ENCODE measurements around the gene BTG3. TPM values are rescaled to one million over a fixed set of nuclear protein-coding genes. Genes with fewer than 3 reads are reported as not detected.

BTG3 gene
- total RNA-seq, 1 experiment from 2014 or later, result 76.8 TPM

GRCh38 chr21:17636711-17637110 lies 24.0 kb upstream of the BTG3 start:
- intact Hi-C loops (cut with micrococcal nuclease; ENCODE audit: unreplicated experiment), result no loop called here
- Histone ChIP-seq H3K9me3 (ENCODE audit: low read depth, low read length, poor library complexity, severe bottlenecking) (no peaks in the 10 kb centered on the region), H3K27me3 (replicated peaks; ENCODE audit: insufficient read depth, low read depth, low read length, poor library complexity) (no peaks in the 10 kb centered on the region), H3K27ac (ENCODE audit: low read depth, low read length, poor library complexity, severe bottlenecking) (no peak overlapping the region), H3K36me3 (ENCODE audit: insufficient read depth, low read length, poor library complexity, severe bottlenecking) (no peaks in the 10 kb centered on the region), H3K4me1 (ENCODE audit: insufficient read depth, low read length, poor library complexity, severe bottlenecking) (no peaks in the 10 kb centered on the region), H3K4me3 (ENCODE audit: low read depth, low read length, poor library complexity, severe bottlenecking) (no peak overlapping the region)
- BruUV-seq (replicated peaks), result no TSS peak
- ChIA-PET CTCF (no interaction called here), POLR2A (ENCODE audit: low non-redundant PET) (no interaction called here)
- no peak for DNase-seq (ENCODE audit: low spot score)
- no peak for TF ChIP-seq EZH2 (IDR thresholded peaks at IDR 0.05; ENCODE audit: borderline replicate concordance, low read depth, low read length, poor library complexity, severe bottlenecking)

DNA sequence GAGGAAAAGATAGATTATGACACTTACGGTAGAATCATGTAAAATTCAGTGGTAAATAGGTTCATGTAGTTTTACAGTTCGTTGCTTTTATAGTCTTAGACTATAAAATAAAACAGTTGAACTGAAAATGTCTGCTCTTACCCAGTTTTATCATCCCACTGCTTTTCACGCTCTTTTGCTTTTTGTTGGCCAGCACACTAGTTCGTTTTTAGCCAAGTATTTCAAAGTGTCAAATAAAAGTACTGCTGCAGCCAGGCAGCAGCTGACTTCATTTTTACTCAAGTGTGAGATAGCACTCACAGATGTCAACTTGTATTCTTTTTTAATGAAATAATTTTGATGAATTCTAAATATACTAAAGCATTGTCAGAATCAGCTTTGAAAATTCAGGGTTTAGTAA lies 18.5 kb upstream of the BTG3 start:
- Histone ChIP-seq H3K4me3 (ENCODE audit: low read depth, low read length, poor library complexity, severe bottlenecking) (no peak overlapping the region), H3K27me3 (replicated peaks; ENCODE audit: insufficient read depth, low read depth, low read length, poor library complexity) (no peaks in the 10 kb centered on the region), H3K27ac (ENCODE audit: low read depth, low read length, poor library complexity, severe bottlenecking) (no peak overlapping the region), H3K36me3 (ENCODE audit: insufficient read depth, low read length, poor library complexity, severe bottlenecking) (no peaks in the 10 kb centered on the region), H3K4me1 (ENCODE audit: insufficient read depth, low read length, poor library complexity, severe bottlenecking) (no peaks in the 10 kb centered on the region), H3K9me3 (ENCODE audit: low read depth, low read length, poor library complexity, severe bottlenecking) (no peaks in the 10 kb centered on the region)
- ChIA-PET POLR2A (ENCODE audit: low non-redundant PET) (no interaction called here), CTCF (no interaction called here)
- TF ChIP-seq, protein P1, sequence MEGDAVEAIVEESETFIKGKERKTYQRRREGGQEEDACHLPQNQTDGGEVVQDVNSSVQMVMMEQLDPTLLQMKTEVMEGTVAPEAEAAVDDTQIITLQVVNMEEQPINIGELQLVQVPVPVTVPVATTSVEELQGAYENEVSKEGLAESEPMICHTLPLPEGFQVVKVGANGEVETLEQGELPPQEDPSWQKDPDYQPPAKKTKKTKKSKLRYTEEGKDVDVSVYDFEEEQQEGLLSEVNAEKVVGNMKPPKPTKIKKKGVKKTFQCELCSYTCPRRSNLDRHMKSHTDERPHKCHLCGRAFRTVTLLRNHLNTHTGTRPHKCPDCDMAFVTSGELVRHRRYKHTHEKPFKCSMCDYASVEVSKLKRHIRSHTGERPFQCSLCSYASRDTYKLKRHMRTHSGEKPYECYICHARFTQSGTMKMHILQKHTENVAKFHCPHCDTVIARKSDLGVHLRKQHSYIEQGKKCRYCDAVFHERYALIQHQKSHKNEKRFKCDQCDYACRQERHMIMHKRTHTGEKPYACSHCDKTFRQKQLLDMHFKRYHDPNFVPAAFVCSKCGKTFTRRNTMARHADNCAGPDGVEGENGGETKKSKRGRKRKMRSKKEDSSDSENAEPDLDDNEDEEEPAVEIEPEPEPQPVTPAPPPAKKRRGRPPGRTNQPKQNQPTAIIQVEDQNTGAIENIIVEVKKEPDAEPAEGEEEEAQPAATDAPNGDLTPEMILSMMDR (conservative IDR thresholded peaks at IDR 0.05; ENCODE audit: low read depth, low read length), result no peak
- TF ChIP-seq EZH2 (IDR thresholded peaks at IDR 0.05; ENCODE audit: borderline replicate concordance, low read depth, low read length, poor library complexity, severe bottlenecking), result no peak
- no TSS peak for BruUV-seq (replicated peaks)
- DNase-seq (ENCODE audit: low spot score), result no peak
- intact Hi-C loops (cut with micrococcal nuclease; ENCODE audit: unreplicated experiment), result no loop called here

DNA sequence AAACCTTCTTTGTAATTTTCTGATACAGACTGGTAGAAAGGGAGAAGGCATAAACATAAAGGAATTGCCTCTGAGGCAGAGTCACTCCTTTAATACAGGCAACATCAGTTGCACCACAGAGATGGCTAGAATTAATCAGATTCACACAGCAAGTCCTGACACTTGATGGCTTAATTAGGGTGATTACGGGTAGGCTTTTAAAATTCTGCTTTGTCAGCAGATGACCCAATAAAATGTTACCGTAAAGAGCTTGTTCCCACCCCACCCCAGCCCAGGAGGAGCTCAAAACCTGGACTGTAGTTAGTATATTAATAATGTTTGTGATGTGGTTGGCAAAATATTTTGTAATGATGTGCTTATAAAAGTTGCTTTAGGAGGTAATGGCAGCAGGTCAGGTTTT lies 9.3 kb upstream of the BTG3 start:
- no TSS peak for BruUV-seq (replicated peaks)
- Histone ChIP-seq H3K9me3 (ENCODE audit: low read depth, low read length, poor library complexity, severe bottlenecking) (no peaks in the 10 kb centered on the region), H3K4me1 (ENCODE audit: insufficient read depth, low read length, poor library complexity, severe bottlenecking) (no peaks in the 10 kb centered on the region), H3K4me3 (ENCODE audit: low read depth, low read length, poor library complexity, severe bottlenecking) (no peak overlapping the region), H3K27ac (ENCODE audit: low read depth, low read length, poor library complexity, severe bottlenecking) (no peak overlapping the region), H3K36me3 (ENCODE audit: insufficient read depth, low read length, poor library complexity, severe bottlenecking) (no peaks in the 10 kb centered on the region), H3K27me3 (replicated peaks; ENCODE audit: insufficient read depth, low read depth, low read length, poor library complexity) (no peaks in the 10 kb centered on the region)
- CTCF ChIA-PET, result no interaction called here
- intact Hi-C loops (cut with micrococcal nuclease; ENCODE audit: unreplicated experiment), result no loop called here
- TF ChIP-seq, protein P1 (conservative IDR thresholded peaks at IDR 0.05; ENCODE audit: low read depth, low read length), result no peak
- DNase-seq (ENCODE audit: low spot score), result no peak
- POLR2A ChIA-PET (ENCODE audit: low non-redundant PET), result no interaction called here

GRCh38 chr21:17616831-17617230 lies 4.1 kb upstream of the BTG3 start:
- BruUV-seq (replicated peaks), result no TSS peak
- Histone ChIP-seq H3K9me3 (ENCODE audit: low read depth, low read length, poor library complexity, severe bottlenecking) (no peaks in the 10 kb centered on the region), H3K36me3 (ENCODE audit: insufficient read depth, low read length, poor library complexity, severe bottlenecking) (no peaks in the 10 kb centered on the region), H3K4me3 (ENCODE audit: low read depth, low read length, poor library complexity, severe bottlenecking) (no peak overlapping the region), H3K27me3 (replicated peaks; ENCODE audit: insufficient read depth, low read depth, low read length, poor library complexity) (no peaks in the 10 kb centered on the region), H3K27ac (ENCODE audit: low read depth, low read length, poor library complexity, severe bottlenecking) (no peak overlapping the region), H3K4me1 (ENCODE audit: insufficient read depth, low read length, poor library complexity, severe bottlenecking) (no peaks in the 10 kb centered on the region)
- TF ChIP-seq EZH2 (IDR thresholded peaks at IDR 0.05; ENCODE audit: borderline replicate concordance, low read depth, low read length, poor library complexity, severe bottlenecking), result no peak
- TF ChIP-seq, protein P1 (conservative IDR thresholded peaks at IDR 0.05; ENCODE audit: low read depth, low read length), result no peak
- ChIA-PET POLR2A (ENCODE audit: low non-redundant PET) (no interaction called here), CTCF (no interaction called here)
- intact Hi-C loops (cut with micrococcal nuclease; ENCODE audit: unreplicated experiment), result loop anchor here (10.0 kb wide), 1 partner anchor 198 kb away; the partner anchor contains the start of gene C21orf91
- DNase-seq (ENCODE audit: low spot score), result no peak

All from A673 (cell line).